ENCODE measurements around the gene C2CD4D. TPM values are rescaled to one million over a fixed set of nuclear protein-coding genes. Genes with fewer than 3 reads are reported as not detected.

Gene C2CD4D
- total RNA-seq, 1 experiment from 2014 or later, result 0.79 TPM

DNA sequence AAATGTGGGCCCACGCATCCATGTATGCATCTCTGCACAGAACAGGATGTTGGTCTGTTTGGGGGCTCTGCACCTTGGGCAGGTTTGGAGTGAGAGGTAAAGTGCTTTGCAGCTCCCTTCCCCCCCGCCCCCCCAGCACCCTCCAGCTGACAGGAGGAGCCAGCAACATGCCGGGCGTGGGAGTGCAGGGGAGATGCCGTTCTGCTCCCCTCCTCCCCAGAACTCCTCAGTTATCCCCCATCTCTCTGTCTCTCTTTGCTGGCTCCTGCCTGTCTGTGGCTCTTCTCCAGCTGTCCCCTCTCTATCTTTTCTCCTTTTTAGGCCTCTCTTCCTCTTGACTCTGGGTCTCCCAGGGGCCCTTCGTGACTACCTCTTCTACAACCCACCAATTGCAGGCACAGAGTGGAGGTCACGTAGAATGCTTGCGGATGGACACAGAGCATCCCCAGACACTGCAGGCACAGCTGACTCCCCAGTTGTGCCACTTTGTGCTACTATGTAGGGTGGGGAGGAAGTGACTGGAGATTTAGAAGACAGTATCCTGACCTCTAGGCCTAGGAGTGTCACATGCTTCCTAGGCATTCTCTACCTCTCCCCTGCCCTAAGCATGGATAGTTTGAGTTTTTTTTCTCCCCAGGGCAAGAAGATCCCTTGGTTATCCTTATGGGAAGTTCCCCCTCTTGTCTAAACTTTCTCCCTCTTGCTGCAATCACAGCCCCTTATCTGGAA, 6.3 kb downstream of the C2CD4D start:
- H3T11ph ChIP-seq (ENCODE audit: low read length), result no peak overlapping the region
- WGBS (ENCODE audit: extremely low coverage, insufficient read length, low lambda C conversion rate), result no CpG with 5 or more reads among the region's 8 CpGs

More for the DNA sequence above, 6.3 kb downstream of the C2CD4D start:
- Histone ChIP-seq H2AFZ (ENCODE audit: low read length) (no peak overlapping the region), H4K5ac (ENCODE audit: insufficient read length, low read depth, low read length) (no peak overlapping the region), H4K8ac (replicated peaks; ENCODE audit: insufficient read length, low read depth, low read length) (no peak overlapping the region), H2BK5ac (ENCODE audit: insufficient read length, low read length) (no peak overlapping the region), H3K79me2 (ENCODE audit: insufficient read depth, low read length) (no peaks in the 10 kb centered on the region), H3K4me1 (ENCODE audit: insufficient read depth, low read length) (peaks cover 12% of the 10 kb centered on the region; the same call in 1 of the 2 replicates), H3K23me2 (ENCODE audit: insufficient read length, low read depth, low read length, poor library complexity, severe bottlenecking) (peaks cover 8% of the 10 kb centered on the region), H2BK15ac (ENCODE audit: low read depth, low read length) (no peak overlapping the region), H2BK12ac (ENCODE audit: insufficient read length, low read depth, low read length) (no peak overlapping the region), H4K20me1 (ENCODE audit: control insufficient read depth, insufficient read depth, insufficient read length) (no peaks in the 10 kb centered on the region), H3K23ac (ENCODE audit: insufficient read length, low read depth, low read length) (no peak overlapping the region), H3K4me2 (ENCODE audit: insufficient read depth, insufficient read length, low read length) (no peak overlapping the region), H3K27me3 (ENCODE audit: insufficient read depth, low read length) (peaks cover 7% of the 10 kb centered on the region; the same call in 1 of the 2 replicates), H3K4ac (ENCODE audit: low read depth, low read length) (no peak overlapping the region), H2BK20ac (ENCODE audit: low read depth, low read length, poor library complexity, severe bottlenecking) (no peak overlapping the region), H3K9ac (ENCODE audit: extremely low read depth, insufficient read length, low read length) (no peak overlapping the region), H3K27ac (ENCODE audit: insufficient read length, low read depth, low read length) (no peak overlapping the region), H2AK5ac (ENCODE audit: insufficient read length, low read length) (no peak overlapping the region), H2BK120ac (ENCODE audit: low read depth, low read length, poor library complexity, severe bottlenecking) (no peak overlapping the region), H3K9me3 (ENCODE audit: control insufficient read depth, low read depth, low read length) (no peaks in the 10 kb centered on the region), H3K56ac (ENCODE audit: insufficient read length, low read depth, low read length) (no peak overlapping the region), H3K18ac (ENCODE audit: insufficient read length, low read depth, low read length) (no peak overlapping the region), H4K91ac (ENCODE audit: insufficient read length, low read depth, low read length) (no peak overlapping the region), H3K79me1 (ENCODE audit: insufficient read depth, low read depth, low read length, poor library complexity, severe bottlenecking) (no peaks in the 10 kb centered on the region), H3K14ac (ENCODE audit: insufficient read depth, low read length) (no peak overlapping the region)
- Mint-ChIP-seq H3K4me3 (no peak overlapping the region), H3K36me3 (ENCODE audit: insufficient read depth in 1 of 3, low read depth in 3 of 3) (no peaks in the 10 kb centered on the region), H3K27me3 (ENCODE audit: low read depth) (peaks cover 21% of the 10 kb centered on the region), H3K9me3 (no peaks in the 10 kb centered on the region; a peak in 1 of 5 replicates), H3K27ac (peak overlapping the region in 1 of 3 experiments; percentile 33; a peak in 1 of 7 replicates), H3K4me1 (peaks cover 35 to 46% of the 10 kb centered on the region in 2 experiments)
- no peak for DNase-seq
- TF ChIP-seq, protein P1, sequence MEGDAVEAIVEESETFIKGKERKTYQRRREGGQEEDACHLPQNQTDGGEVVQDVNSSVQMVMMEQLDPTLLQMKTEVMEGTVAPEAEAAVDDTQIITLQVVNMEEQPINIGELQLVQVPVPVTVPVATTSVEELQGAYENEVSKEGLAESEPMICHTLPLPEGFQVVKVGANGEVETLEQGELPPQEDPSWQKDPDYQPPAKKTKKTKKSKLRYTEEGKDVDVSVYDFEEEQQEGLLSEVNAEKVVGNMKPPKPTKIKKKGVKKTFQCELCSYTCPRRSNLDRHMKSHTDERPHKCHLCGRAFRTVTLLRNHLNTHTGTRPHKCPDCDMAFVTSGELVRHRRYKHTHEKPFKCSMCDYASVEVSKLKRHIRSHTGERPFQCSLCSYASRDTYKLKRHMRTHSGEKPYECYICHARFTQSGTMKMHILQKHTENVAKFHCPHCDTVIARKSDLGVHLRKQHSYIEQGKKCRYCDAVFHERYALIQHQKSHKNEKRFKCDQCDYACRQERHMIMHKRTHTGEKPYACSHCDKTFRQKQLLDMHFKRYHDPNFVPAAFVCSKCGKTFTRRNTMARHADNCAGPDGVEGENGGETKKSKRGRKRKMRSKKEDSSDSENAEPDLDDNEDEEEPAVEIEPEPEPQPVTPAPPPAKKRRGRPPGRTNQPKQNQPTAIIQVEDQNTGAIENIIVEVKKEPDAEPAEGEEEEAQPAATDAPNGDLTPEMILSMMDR (conservative IDR thresholded peaks at IDR 0.05), result no peak

Data from H9 (cell line).